ENCODE results near the gene KDM2A. TPM values are rescaled to one million over a fixed set of nuclear protein-coding genes. Genes with fewer than 3 reads are reported as not detected.

Gene KDM2A
- total RNA-seq, 1 donor, result 65.9 TPM

- Histone ChIP-seq H3K27me3 (ENCODE audit: insufficient read depth, low read length) (no peaks in the 10 kb centered on the region), H3K27ac (ENCODE audit: low read depth, low read length) (no peak overlapping the region), H3K36me3 (ENCODE audit: insufficient read depth, low read length) (peaks cover 61% of the 10 kb centered on the region), H3K79me2 (ENCODE audit: insufficient read depth, low read length) (peaks cover 32% of the 10 kb centered on the region), H4K20me1 (ENCODE audit: insufficient read depth, low read length) (peaks cover 3% of the 10 kb centered on the region), H3K4me3 (ENCODE audit: insufficient read depth, low read length) (no peak overlapping the region), H3K4me1 (ENCODE audit: insufficient read depth, low read length) (peaks cover 13% of the 10 kb centered on the region), H3K4me2 (ENCODE audit: insufficient read depth, low read length) (no peak overlapping the region), H3K9me3 (ENCODE audit: low read depth, low read length) (no peaks in the 10 kb centered on the region), H2AFZ (ENCODE audit: low read length) (no peak overlapping the region)
- peak; percentile 48 for DNase-seq (ENCODE audit: insufficient read length, low spot score, missing footprints)
- no peak for TF ChIP-seq CTCF (IDR thresholded peaks at IDR 0.05; ENCODE audit: extremely low read depth, low read depth, low read length)
Observed at GRCh38 chr11:67281552-67282150, 162.6 kb downstream of the KDM2A start.

- no peak for TF ChIP-seq CTCF (IDR thresholded peaks at IDR 0.05; ENCODE audit: extremely low read depth, low read depth, low read length)
- Histone ChIP-seq H3K4me2 (ENCODE audit: insufficient read depth, low read length) (no peak overlapping the region), H3K9me3 (ENCODE audit: low read depth, low read length) (no peaks in the 10 kb centered on the region), H3K79me2 (ENCODE audit: insufficient read depth, low read length) (peaks cover 25% of the 10 kb centered on the region), H3K27ac (ENCODE audit: low read depth, low read length) (no peak overlapping the region), H4K20me1 (ENCODE audit: insufficient read depth, low read length) (peaks cover 3% of the 10 kb centered on the region), H3K4me1 (ENCODE audit: insufficient read depth, low read length) (peaks cover 6% of the 10 kb centered on the region), H3K27me3 (ENCODE audit: insufficient read depth, low read length) (no peaks in the 10 kb centered on the region), H3K4me3 (ENCODE audit: insufficient read depth, low read length) (no peak overlapping the region), H2AFZ (ENCODE audit: low read length) (no peak overlapping the region), H3K36me3 (ENCODE audit: insufficient read depth, low read length) (peaks cover 68% of the 10 kb centered on the region)
- peak; percentile 73 for DNase-seq (ENCODE audit: insufficient read length, low spot score, missing footprints)
Observed at GRCh38 chr11:67282155-67282875, 163.3 kb downstream of the KDM2A start.

GRCh38 chr11:67282876-67283371, 163.9 kb downstream of the KDM2A start:
- peaks cover 68% of the 10 kb centered on the region for H3K36me3 ChIP-seq (ENCODE audit: insufficient read depth, low read length)
- peaks cover 19% of the 10 kb centered on the region for H3K79me2 ChIP-seq (ENCODE audit: insufficient read depth, low read length)
- DNase-seq (ENCODE audit: insufficient read length, low spot score, missing footprints), result peak; percentile 62
- peaks cover 3% of the 10 kb centered on the region for H3K4me1 ChIP-seq (ENCODE audit: insufficient read depth, low read length)
- H3K27me3 ChIP-seq (ENCODE audit: insufficient read depth, low read length), result no peaks in the 10 kb centered on the region
- no peak overlapping the region for H3K27ac ChIP-seq (ENCODE audit: low read depth, low read length)
- no peak for TF ChIP-seq CTCF (IDR thresholded peaks at IDR 0.05; ENCODE audit: extremely low read depth, low read depth, low read length)
- peaks cover 3% of the 10 kb centered on the region for H4K20me1 ChIP-seq (ENCODE audit: insufficient read depth, low read length)
- H2AFZ ChIP-seq (ENCODE audit: low read length), result no peak overlapping the region
- H3K4me2 ChIP-seq (ENCODE audit: insufficient read depth, low read length), result no peak overlapping the region
- H3K9me3 ChIP-seq (ENCODE audit: low read depth, low read length), result no peaks in the 10 kb centered on the region
- H3K4me3 ChIP-seq (ENCODE audit: insufficient read depth, low read length), result no peak overlapping the region

GRCh38 chr11:67283481-67283963, 164.5 kb downstream of the KDM2A start:
- DNase-seq (ENCODE audit: insufficient read length, low spot score, missing footprints), result peak; percentile 72
- Histone ChIP-seq H3K4me1 (ENCODE audit: insufficient read depth, low read length) (peaks cover 7% of the 10 kb centered on the region), H4K20me1 (ENCODE audit: insufficient read depth, low read length) (peaks cover 3% of the 10 kb centered on the region), H3K4me2 (ENCODE audit: insufficient read depth, low read length) (no peak overlapping the region), H2AFZ (ENCODE audit: low read length) (no peak overlapping the region), H3K27me3 (ENCODE audit: insufficient read depth, low read length) (no peaks in the 10 kb centered on the region), H3K79me2 (ENCODE audit: insufficient read depth, low read length) (peaks cover 13% of the 10 kb centered on the region), H3K36me3 (ENCODE audit: insufficient read depth, low read length) (peaks cover 68% of the 10 kb centered on the region), H3K4me3 (ENCODE audit: insufficient read depth, low read length) (no peak overlapping the region), H3K9me3 (ENCODE audit: low read depth, low read length) (no peaks in the 10 kb centered on the region), H3K27ac (ENCODE audit: low read depth, low read length) (no peak overlapping the region)
- no peak for TF ChIP-seq CTCF (IDR thresholded peaks at IDR 0.05; ENCODE audit: extremely low read depth, low read depth, low read length)

All from osteoblast (primary cell).